Measurements from ENCODE around the gene UROC1. TPM values are rescaled to one million over a fixed set of nuclear protein-coding genes. Genes with fewer than 3 reads are reported as not detected.

The UROC1 gene
- total and polyA plus RNA-seq, 2 of the 13 experiments (the other 11 are each of a cell fraction or from before 2014, with no cell fraction given), result 0.71 to 1.3 TPM

- peak; percentile 54; the same call in 1 of the 2 replicates for TF ChIP-seq ZNF549 (CRISPR knock-in tag; IDR thresholded peaks at IDR 0.05)
- TF ChIP-seq ZNF567 (CRISPR knock-in tag; IDR thresholded peaks at IDR 0.05; ENCODE audit: borderline replicate concordance), result no peak
- TF ChIP-seq ZNF570 (CRISPR knock-in tag; IDR thresholded peaks at IDR 0.05; ENCODE audit: borderline replicate concordance), result no peak
- TF ChIP-seq TFAP4 (IDR thresholded peaks at IDR 0.05; ENCODE audit: borderline replicate concordance, low read depth), result no peak; the same call in 1 of the 2 replicates
- TF ChIP-seq SOX5 (CRISPR knock-in tag; IDR thresholded peaks at IDR 0.05; ENCODE audit: borderline replicate concordance), result peak; percentile 76
- no peak for TF ChIP-seq ZNF562 (CRISPR knock-in tag; IDR thresholded peaks at IDR 0.05; ENCODE audit: borderline replicate concordance)
- TF ChIP-seq ZNF616 (CRISPR knock-in tag; IDR thresholded peaks at IDR 0.05; ENCODE audit: low read depth), result no peak; the same call in 1 of the 2 replicates
- TF ChIP-seq ZNF776 (CRISPR knock-in tag; IDR thresholded peaks at IDR 0.05), result peak; percentile 60; the same call in 1 of the 2 replicates
- TF ChIP-seq ZNF724P (CRISPR knock-in tag; IDR thresholded peaks at IDR 0.05; ENCODE audit: borderline replicate concordance), result peak; percentile 63; the same call in 1 of the 2 replicates
- TF ChIP-seq NCOA1 (CRISPR knock-in tag; IDR thresholded peaks at IDR 0.05), result no peak
- no peak for TF ChIP-seq ZNF33B (CRISPR knock-in tag; IDR thresholded peaks at IDR 0.05)
- TF ChIP-seq ZBTB3 (CRISPR knock-in tag; IDR thresholded peaks at IDR 0.05; ENCODE audit: borderline replicate concordance, low read depth), result no peak
- TF ChIP-seq SATB2 (CRISPR knock-in tag; IDR thresholded peaks at IDR 0.05), result 0 out of 2 replicates have a peak, but pooled peaks have one; percentile 79
- no peak for TF ChIP-seq CSRNP2 (CRISPR knock-in tag; conservative IDR thresholded peaks at IDR 0.05; ENCODE audit: low read depth)
- no peak; the same call in 1 of the 2 replicates for TF ChIP-seq THAP11 (CRISPR knock-in tag; IDR thresholded peaks at IDR 0.05)
- TF ChIP-seq SOX6 (IDR thresholded peaks at IDR 0.05), result no peak
- peak; percentile 94 for TF ChIP-seq SOX6 (CRISPR knock-in tag; IDR thresholded peaks at IDR 0.05)
- peak; percentile 88 for TF ChIP-seq HDAC2 (CRISPR knock-in tag; IDR thresholded peaks at IDR 0.05)
- TF ChIP-seq MAFG (CRISPR knock-in tag; IDR thresholded peaks at IDR 0.05), result no peak
- TF ChIP-seq PPARG (CRISPR knock-in tag; conservative IDR thresholded peaks at IDR 0.05), result peak; percentile 33; the same call in 1 of the 2 replicates
- no peak for TF ChIP-seq ZFP62 (CRISPR knock-in tag; IDR thresholded peaks at IDR 0.05)
- no peak for TF ChIP-seq ZBTB4 (CRISPR knock-in tag; IDR thresholded peaks at IDR 0.05; ENCODE audit: borderline replicate concordance)
- TF ChIP-seq ZNF546 (CRISPR knock-in tag; conservative IDR thresholded peaks at IDR 0.05), result no peak
- no peak for TF ChIP-seq ZNF337 (CRISPR knock-in tag; IDR thresholded peaks at IDR 0.05; ENCODE audit: borderline replicate concordance, low read depth)
- peak; percentile 47; the same call in 1 of the 2 replicates for TF ChIP-seq CREM (IDR thresholded peaks at IDR 0.05)
- no peak for TF ChIP-seq CREM (CRISPR knock-in tag; IDR thresholded peaks at IDR 0.05)
These were observed 6.3 kb upstream of the UROC1 start, which contains the start of gene CHST13 (continued) for GRCh38 chr3:126523745-126524428.
